Measurements from ENCODE around the gene C1orf174. TPM values are rescaled to one million over a fixed set of nuclear protein-coding genes. Genes with fewer than 3 reads are reported as not detected.

C1orf174 gene
- polyA plus RNA-seq, 10 donors: 15.0 to 21.9 (median 16.7) TPM

GRCh38 chr1:3896396-3897000, 3.6 kb downstream of the C1orf174 start:
- DNase-seq: no peak

GRCh38 chr1:3895951-3896325, 4.1 kb downstream of the C1orf174 start:
- no peak for DNase-seq

- no peak for DNase-seq
Measured at GRCh38 chr1:3895279-3895950, 4.7 kb downstream of the C1orf174 start.

GRCh38 chr1:3894626-3895278, 5.3 kb downstream of the C1orf174 start:
- DNase-seq: no peak

GRCh38 chr1:3893190-3893589, 6.9 kb downstream of the C1orf174 start:
- DNase-seq: no peak

GRCh38 chr1:3892748-3893147, 7.3 kb downstream of the C1orf174 start:
- no peak for DNase-seq

- DNase-seq: no peak
Measured at GRCh38 chr1:3891329-3891865, 8.7 kb downstream of the C1orf174 start.

GRCh38 chr1:3890389-3891328, 9.4 kb downstream of the C1orf174 start:
- DNase-seq: no peak

GRCh38 chr1:3889936-3890335, 10.1 kb downstream of the C1orf174 start:
- DNase-seq: no peak

GRCh38 chr1:3888301-3888700, 11.8 kb downstream of the C1orf174 start:
- DNase-seq: no peak

GRCh38 chr1:3886691-3887090, 13.4 kb downstream of the C1orf174 start:
- no peak for DNase-seq

GRCh38 chr1:3886106-3886670, 13.9 kb downstream of the C1orf174 start:
- no peak for DNase-seq

GRCh38 chr1:3885611-3886010, 14.5 kb downstream of the C1orf174 start:
- DNase-seq: no peak

- DNase-seq: no peak
Measured at GRCh38 chr1:3884966-3885365, 15.1 kb downstream of the C1orf174 start.

- no peak for DNase-seq
Measured at GRCh38 chr1:3883194-3883925, 16.7 kb downstream of the C1orf174 start.

- DNase-seq: no peak
Measured at GRCh38 chr1:3881193-3881480, 18.9 kb downstream of the C1orf174 start.

- DNase-seq: no peak
Measured at GRCh38 chr1:3880429-3881192, 19.5 kb downstream of the C1orf174 start.

GRCh38 chr1:3879787-3880428, 20.2 kb downstream of the C1orf174 start:
- DNase-seq: no peak

GRCh38 chr1:3879099-3879498, 21.0 kb downstream of the C1orf174 start:
- DNase-seq: no peak

- no peak for DNase-seq
Measured at GRCh38 chr1:3876716-3877115, 23.4 kb downstream of the C1orf174 start.

Data from muscle of back (tissue), 11 donors.